ENCODE results near the gene GRIP1.
"Not testable (repeated sequence)": the region's sequence is repeated elsewhere in the genome, so short reads cannot be mapped to it uniquely, and the experiment has no call there.

GRIP1 gene

DNA sequence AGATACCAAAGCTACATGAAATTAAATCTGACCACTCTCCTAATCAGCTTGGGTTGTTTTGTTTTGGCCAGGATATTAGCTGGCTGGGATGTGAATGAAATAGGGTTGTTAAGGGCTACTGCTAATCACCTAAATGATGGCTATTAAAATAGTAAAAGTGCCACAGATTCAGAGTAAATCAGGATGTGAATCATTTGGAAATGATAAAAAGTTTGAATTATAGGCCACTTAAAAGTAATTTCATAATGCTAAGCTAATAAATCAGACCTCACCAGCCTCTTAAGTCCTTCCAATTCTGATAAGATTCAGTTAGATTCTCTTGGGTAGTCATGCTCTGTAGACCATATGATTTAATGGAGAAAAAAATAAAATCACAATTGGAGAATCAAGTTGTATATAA is 364.6 kb downstream of the GRIP1 start:
- DNase-seq, result no peak

DNA sequence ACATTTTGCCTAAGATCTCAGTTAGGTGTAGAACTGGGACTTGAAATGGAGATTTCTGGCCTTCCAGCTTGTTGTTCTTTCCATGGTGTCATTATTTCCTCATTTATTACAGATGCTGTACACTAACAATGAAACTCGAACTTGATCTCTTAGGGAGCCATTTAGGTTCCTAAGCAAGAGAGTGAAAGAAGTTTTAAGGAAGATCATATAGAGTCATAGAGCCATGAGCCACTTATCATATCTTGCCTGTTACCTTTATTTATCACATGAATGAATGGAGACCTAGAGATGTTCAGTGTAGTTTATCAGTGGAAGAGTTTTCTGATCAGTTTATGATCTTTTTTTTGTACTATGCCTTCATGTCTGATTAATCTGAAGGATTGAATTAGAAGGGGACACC is 366.7 kb downstream of the GRIP1 start:
- DNase-seq, result no peak

DNA sequence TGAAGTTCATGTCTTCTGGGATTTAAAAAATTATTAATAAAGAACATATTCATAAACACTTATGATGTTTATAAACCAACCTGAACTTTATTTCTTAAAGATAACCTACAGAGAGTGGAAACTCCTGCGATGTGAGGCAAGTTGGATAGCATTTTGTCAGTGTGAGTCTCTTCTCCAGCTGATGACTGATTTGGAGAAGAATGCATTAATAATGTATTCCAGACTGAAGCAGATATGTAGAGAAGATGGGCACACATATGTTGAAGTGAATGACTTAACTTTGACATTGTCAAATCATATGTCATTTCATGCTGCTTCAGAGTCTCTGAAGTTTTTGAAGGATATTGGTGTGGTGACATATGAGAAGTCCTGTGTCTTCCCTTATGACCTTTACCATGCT is 369.3 kb downstream of the GRIP1 start:
- peak; percentile 12 for DNase-seq

DNA sequence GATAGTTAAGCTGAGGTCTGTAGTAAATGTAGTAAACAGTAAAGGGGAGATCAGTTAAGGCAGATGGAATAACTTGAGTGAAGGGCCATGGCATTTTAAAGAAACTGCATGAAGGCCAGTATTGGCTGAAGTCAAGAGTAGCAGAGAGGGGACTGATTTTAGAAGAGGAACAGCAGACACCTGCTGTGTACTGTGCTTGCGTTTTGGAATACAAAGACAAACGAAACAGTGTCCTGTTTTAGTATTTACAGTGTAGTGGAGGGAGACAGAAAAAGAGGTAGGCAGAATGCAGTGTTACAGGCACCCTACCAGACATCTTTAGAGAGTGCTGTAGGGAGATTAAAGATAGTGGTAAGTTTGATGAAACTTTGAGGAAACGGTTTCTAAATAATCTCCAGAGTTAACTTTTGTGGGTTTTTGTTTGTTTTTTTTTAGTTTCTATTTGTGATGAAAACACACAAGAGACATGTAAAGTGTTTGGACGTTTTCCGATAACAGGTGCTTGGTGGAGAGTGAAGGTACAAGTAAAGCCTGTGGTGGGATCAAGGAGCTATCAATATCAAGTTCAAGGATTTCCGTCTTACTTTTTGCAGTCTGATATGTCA is 374.5 kb downstream of the GRIP1 start:
- no peak for DNase-seq

DNA sequence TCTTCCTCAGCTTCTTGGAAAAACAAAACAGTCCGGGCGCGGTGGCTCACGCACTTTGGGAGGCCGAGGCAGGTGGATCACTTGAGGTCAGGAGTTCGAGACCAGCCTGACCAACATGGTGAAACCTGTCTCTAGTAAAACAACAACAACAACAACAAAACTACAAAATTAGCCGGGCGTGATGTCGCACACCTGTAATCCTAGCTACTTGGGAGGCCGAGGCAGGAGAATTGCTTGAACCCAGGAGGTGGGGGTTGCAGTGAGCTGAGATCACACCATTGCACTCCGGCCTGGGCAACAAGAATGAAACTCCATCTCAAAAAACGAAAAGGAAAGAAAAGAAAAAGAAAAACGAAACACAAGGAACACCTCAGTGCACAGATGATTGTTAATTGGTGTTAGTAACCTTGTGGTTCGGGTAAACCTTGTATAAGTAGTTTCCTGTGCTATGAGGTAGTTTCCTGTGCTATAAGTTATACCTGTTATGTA is 375.5 kb downstream of the GRIP1 start:
- not testable (repeated sequence) for DNase-seq

DNA sequence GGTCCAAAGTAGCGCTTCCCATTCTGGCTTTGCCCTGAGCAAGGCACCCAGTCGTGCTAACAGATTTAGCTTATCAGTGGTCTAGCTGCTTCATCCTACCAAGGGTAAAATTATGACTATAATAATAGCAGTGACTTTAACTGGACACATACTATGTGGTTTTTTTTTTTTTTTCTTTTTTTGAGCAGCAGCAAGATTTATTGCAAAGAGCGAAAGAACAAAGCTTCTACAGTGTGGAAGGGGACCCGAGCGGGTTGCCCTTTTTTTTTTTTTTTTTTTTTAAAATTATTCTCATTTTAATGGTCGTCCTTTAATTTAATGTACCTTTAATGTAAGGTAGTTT is 376.1 kb downstream of the GRIP1 start:
- no peak for DNase-seq

DNA sequence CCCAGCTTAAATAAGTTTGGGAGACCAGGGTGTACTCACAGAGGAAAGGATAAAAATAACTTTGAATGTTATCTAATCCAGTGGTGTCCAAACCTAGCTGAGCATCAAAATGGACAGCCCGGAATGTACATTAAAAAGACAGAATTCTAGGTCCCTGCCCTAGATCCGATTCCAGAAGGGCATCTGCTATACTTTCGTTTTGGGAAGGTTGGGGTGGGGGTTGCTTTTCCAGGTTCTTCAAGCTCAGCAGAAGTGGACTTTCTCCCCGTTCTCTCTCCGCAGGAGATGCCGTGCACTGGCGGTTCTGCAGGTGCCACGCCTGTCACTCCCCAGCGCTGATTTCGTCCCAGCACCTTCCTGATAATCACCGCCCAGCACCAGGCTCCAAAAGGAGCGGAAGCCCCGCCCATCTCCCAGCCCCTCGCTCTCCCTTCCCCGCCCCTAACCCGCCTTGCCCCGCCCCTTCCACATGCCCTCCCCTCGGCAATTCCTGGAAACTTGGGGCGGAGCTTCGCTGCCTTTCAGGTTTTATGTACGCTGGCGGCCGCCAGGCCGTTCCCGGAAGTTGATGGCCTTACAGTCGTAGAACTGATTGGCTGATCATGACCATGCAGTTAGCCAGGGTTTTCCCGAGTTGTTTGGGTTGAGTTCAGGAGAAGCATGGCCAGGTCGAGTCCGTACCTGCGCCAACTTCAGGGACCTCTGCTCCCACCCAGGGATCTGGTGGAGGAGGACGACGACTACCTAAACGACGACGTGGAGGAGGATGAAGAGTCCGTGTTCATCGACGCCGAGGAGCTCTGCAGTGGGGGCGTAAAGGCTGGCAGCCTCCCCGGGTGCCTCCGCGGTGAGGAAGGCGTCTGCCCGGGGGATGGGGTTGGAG is 376.7 kb downstream of the GRIP1 start, which contains the start of gene HELB:
TSS of gene HELB (plus strand) at position 550 of the 883 bp plus-strand sequence. CDS start at position 661, 111 bp downstream.
- DNase-seq, result peak; percentile 96

DNA sequence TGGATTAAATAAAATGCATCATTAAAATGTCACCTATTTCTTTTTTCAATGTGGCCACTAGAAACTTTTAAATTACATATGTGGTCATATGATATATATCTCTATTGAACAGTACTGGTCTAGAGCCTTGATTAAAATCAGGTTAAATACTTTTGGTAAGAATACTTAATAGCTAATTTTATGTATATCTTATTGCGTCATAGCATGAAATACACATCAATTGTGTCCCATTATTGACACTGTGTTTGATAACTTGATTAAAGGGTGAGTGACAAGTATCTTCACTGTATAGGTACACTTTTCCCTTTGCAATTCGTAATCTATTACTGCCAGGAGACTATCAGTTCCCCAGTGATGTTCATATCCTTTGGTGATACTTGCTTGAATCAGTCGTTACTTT is 381.0 kb downstream of the GRIP1 start:
- no peak for DNase-seq
